Mammary epithelial cell (primary cell): ENCODE results near the gene NAT10.

Experiments used
- EZH2 ChIP-seq: IDR thresholded peaks from 2 replicates; pipeline ENCODE4 v1.6.1; 2012; ENCODE audit warnings: low read length, inconsistent platforms, borderline replicate concordance
- TF ChIP-seq, protein P1 (sequence below), 2 donors: IDR thresholded peaks in 1 of 2; conservative IDR thresholded peaks in 1 of 2; 2 replicates each; pipeline ENCODE4 v1.5.1; 2011 to 2012; ENCODE audit warnings: inconsistent platforms in 2 of 2, low read length in 2 of 2, mild to moderate bottlenecking in 2 of 2, control low read depth in 1 of 2, low read depth in 1 of 2; ENCODE audit not compliant: insufficient read depth in 1 of 2; ENCODE audit errors: extremely low read depth in 1 of 2

DNA sequence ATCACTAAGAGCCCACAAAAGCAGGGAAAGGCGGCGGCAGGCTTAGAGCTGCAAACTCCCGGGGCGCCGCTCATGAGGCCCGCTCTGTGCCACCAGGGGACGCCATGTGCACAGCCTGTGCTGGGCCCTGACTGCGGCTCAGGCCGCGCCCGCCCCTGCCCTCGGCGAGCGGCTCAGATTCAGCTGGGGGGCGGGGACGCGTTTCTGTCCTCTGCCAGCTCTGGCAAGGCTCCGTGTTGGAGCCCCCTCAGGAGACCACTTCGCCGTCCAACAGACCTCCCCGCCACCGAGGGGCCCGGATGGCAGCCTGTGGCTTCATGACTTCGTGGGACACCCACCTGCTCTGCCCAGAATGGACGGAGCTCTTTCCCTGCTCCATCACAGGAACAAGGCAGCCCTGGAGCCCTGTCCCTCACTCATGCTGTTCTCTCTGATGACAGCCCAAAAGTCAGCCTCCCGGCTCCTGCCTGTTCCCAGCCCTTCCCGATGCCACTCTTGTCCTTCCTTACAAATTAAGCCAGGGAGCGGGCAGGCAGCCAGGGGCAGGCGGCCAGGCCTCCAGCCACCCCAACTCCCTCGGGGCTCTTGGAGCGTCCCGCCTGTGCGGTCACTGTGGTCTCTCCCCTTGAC, 69.1 kb downstream of the NAT10 start:
- TF ChIP-seq EZH2: no peak
- TF ChIP-seq, protein P1, sequence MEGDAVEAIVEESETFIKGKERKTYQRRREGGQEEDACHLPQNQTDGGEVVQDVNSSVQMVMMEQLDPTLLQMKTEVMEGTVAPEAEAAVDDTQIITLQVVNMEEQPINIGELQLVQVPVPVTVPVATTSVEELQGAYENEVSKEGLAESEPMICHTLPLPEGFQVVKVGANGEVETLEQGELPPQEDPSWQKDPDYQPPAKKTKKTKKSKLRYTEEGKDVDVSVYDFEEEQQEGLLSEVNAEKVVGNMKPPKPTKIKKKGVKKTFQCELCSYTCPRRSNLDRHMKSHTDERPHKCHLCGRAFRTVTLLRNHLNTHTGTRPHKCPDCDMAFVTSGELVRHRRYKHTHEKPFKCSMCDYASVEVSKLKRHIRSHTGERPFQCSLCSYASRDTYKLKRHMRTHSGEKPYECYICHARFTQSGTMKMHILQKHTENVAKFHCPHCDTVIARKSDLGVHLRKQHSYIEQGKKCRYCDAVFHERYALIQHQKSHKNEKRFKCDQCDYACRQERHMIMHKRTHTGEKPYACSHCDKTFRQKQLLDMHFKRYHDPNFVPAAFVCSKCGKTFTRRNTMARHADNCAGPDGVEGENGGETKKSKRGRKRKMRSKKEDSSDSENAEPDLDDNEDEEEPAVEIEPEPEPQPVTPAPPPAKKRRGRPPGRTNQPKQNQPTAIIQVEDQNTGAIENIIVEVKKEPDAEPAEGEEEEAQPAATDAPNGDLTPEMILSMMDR (conservative IDR thresholded peaks at IDR 0.05 in 1 of 2, IDR thresholded peaks at IDR 0.05 in 1 of 2; ENCODE audit: extremely low read depth in 1 of 2, insufficient read depth in 1 of 2, low read depth in 1 of 2, low read length in 2 of 2): peak; percentile 85 to 99
